Prostate gland (tissue), 2 donors: ENCODE results near the gene NBPF11. TPM values are rescaled to one million over a fixed set of nuclear protein-coding genes. Genes with fewer than 3 reads are reported as not detected.
"Not testable (repeated sequence)": the region's sequence is repeated elsewhere in the genome, so short reads cannot be mapped to it uniquely, and the experiment has no call there.

Experiments used
- DNase-seq: peaks from one replicate; pipeline ENCODE4 v3.0.0-alpha.2; 2019; ENCODE audit warnings: low spot score
- H3K27ac ChIP-seq, 2 donors: fragments of 200-600 bp; sonication (generic); 2 replicates each; pipeline ENCODE4 v1.5.1; 2017 to 2019
- H3K27me3 ChIP-seq: fragments of 200-600 bp; sonication (generic); replicated peaks from 2 replicates; pipeline ENCODE4 v1.5.1; 2019; ENCODE audit not compliant: insufficient read depth
- H3K36me3 ChIP-seq, 2 donors: fragments of 200-600 bp; sonication (generic); 1 replicate in 1 of 2; 2 replicates in 1 of 2; pipeline versions ENCODE4 v1.5.1 to v1.8.1; 2017 to 2019
- H3K4me1 ChIP-seq: fragments of 200-600 bp; sonication (generic); replicated peaks from 2 replicates; pipeline ENCODE4 v1.5.1; 2019
- H3K4me3 ChIP-seq, 2 donors: fragments of 200-600 bp; sonication (generic); 2 replicates each; pipeline ENCODE4 v1.5.1; 2017 to 2019
- H3K9me3 ChIP-seq: fragments of 200-600 bp; sonication (generic); 2 replicates; pipeline ENCODE4 v1.5.1; 2017
- WGBS: methylation state at CpG from one replicate; pipeline ENCODE4 v1.1.5; 2018; 5-methylcytosine and 5-hydroxymethylcytosine counted together
- intact Hi-C: fragments of 100-400 bp; cut with DNase I; formaldehyde crosslinking; loops from one replicate; pipeline ENCODE4 v1.14.2; 2022
- small RNA-seq, 2 donors: library from RNA; depleted of rRNA; stranded (forward); fragments of <200 nt; gene quantifications; one replicate each; pipeline ENCODE3, GENCODE V24; 2016
- total RNA-seq, 2 donors: library from RNA; depleted of rRNA; stranded (reverse); fragments of >200 nt; gene quantifications; one replicate each; pipeline ENCODE4 v1.1.0, GENCODE V29; 2016

NBPF11 gene
- total RNA-seq, 2 donors from 2014 or later: 8.7 to 16.0 TPM

- DNase-seq, H3K27me3 ChIP-seq, H3K9me3 ChIP-seq, H3K27ac ChIP-seq, intact Hi-C loops, H3K4me1 ChIP-seq, H3K36me3 ChIP-seq, H3K4me3 ChIP-seq: not testable (repeated sequence)
- WGBS: no CpG with 5 or more reads among the region's 1 CpG
Observed at GRCh38 chr1:148068606-148069005, 83.5 kb downstream of the NBPF11 start.

DNA sequence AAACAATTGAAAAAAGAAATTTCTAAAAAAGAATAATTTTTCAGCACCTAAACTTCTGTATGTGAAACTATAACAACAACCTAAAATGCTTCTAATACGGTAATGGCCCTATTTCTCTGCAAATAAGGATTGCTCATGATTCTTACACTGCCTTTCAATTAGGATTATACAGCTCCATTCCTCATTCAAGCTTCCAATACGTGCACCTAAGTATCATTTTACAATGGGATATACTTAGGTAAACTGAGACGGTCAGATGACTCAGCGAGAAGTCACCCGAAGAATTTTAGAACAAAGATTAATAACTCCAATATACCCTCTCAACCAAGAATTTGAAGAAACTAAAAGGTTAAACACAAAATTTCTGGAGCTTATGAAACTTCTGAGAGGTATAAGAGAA is 83.9 kb downstream of the NBPF11 start:
- H3K9me3 ChIP-seq, H3K4me1 ChIP-seq, intact Hi-C loops, H3K4me3 ChIP-seq, DNase-seq, H3K36me3 ChIP-seq, H3K27me3 ChIP-seq, H3K27ac ChIP-seq: not testable (repeated sequence)
- no CpG with 5 or more reads among the region's 5 CpGs for WGBS

- H3K4me1 ChIP-seq, H3K36me3 ChIP-seq, H3K9me3 ChIP-seq, DNase-seq, intact Hi-C loops, H3K27me3 ChIP-seq, H3K27ac ChIP-seq: not testable (repeated sequence)
- H3K4me3 ChIP-seq: peak overlapping the region in 1 of 2 donors; percentile 16
- no CpG with 5 or more reads among the region's 37 CpGs for WGBS
Observed at GRCh38 chr1:148060294-148060701, 91.8 kb downstream of the NBPF11 start.

- H3K27me3 ChIP-seq, H3K27ac ChIP-seq, H3K9me3 ChIP-seq, DNase-seq, H3K4me3 ChIP-seq, intact Hi-C loops, H3K36me3 ChIP-seq, H3K4me1 ChIP-seq: not testable (repeated sequence)
- 57% methylated on average over 5 of the region's 5 CpGs for WGBS
Observed at GRCh38 chr1:148057384-148057783, 94.7 kb downstream of the NBPF11 start.

Small RNA genes lying within 50 kb of the gene (small RNA-seq; reads per million reads assigned to genes)
- gene RNA5SP57: 0 reads per million in 2 donors

Other genes starting within 250 kb of the NBPF11 start
- 1 to 10 TPM in 1 of 2 donors, not detected in 1; 1.1 TPM for gene GJA8, start 249.5 kb downstream of the NBPF11 start, total RNA-seq
- 10 to 100 TPM in 1 of 2 donors, 1 to 10 TPM in 1; 9.2 to 17.0 TPM for gene GPR89B, start 223.9 kb downstream of the NBPF11 start, total RNA-seq